ENCODE results near the gene FRZB.

FRZB gene

DNA sequence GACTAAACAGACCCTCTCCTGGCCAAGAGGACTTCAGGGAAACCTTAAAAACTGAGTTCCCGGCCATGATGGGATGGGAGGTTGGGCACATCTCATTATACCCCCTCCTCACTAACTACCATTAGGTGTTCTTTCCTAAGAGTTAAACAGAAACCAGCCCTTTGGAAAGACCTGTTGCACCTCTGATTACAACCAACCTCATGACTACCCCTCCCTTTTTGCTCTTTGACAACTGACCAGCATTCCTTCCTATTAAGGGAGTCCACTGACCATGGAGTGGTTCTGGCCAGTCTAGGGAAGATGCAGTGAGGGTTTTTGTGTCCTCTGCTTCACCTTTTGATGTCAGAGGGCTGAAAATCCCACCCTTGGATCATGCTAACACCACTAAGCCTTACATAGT lies 44.5 kb upstream of the FRZB start:
- in situ Hi-C loops (cut with MboI; ENCODE audit: low pct_unique_long_range_greater_than_20kb, low sequenced_read_pairs, unreplicated experiment): no loop called here
- no peak for TF ChIP-seq CTCF (IDR thresholded peaks at IDR 0.05; ENCODE audit: extremely low read depth, insufficient read depth, missing control alignments)
- no peak for DNase-seq (ENCODE audit: low spot score)

DNA sequence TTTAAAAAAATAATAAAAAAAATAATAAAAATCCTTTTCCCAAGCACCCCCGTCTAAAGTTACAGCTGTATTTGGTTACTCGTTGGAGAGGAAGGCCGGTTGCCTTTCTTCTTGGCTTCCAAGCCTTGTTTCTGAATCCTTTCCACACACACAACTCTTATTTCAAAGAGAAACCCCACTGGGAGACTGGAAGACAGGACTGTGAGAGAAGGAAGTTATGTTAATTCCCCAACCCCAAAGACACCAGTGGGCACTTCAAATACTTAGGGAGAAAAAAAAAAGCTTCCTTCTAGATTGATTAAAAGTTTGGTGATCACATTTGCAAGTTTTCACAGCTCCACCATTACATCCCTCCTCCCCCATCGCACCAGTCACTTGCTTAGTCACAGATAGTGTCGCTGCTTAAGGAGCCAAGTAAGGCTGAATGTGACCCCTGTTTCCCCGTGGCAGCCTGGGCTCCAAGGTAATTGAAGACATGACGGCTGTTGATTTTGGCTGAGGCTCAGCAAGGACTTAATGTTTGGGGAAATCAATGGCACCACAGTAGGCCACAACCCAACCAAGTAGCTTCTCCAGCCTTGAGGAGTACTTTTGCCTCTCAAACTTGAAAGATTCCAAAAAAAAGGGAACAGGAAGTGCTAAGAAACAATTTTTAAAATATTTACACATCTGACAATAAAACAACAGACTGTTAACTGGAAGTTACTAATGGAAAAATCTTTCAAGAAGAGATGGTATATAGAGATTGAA lies 40.8 kb upstream of the FRZB start:
- DNase-seq (ENCODE audit: low spot score): no peak
- in situ Hi-C loops (cut with MboI; ENCODE audit: low pct_unique_long_range_greater_than_20kb, low sequenced_read_pairs, unreplicated experiment): no loop called here
- no peak for TF ChIP-seq CTCF (IDR thresholded peaks at IDR 0.05; ENCODE audit: extremely low read depth, insufficient read depth, missing control alignments)

GRCh38 chr2:182906454-182906853 lies 40.0 kb upstream of the FRZB start:
- in situ Hi-C loops (cut with MboI; ENCODE audit: low pct_unique_long_range_greater_than_20kb, low sequenced_read_pairs, unreplicated experiment): no loop called here
- no peak for DNase-seq (ENCODE audit: low spot score)

DNA sequence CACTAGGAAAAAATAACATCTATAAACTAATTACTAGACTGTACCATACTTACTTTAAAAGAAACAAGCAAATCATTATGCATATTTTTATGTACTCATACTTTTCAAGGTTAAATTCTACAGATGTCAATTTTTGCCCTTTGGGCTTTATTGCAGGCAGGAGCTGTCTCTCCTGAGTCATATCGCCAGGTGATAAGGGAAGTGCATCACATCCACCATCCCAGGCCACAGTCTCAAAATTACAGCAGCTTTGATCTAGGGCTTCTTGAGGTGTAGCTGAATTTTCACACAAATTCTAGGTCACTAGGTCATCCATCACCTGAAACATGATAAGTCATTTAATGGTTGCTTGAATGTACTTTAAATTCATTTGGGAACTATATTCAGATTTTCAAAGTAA lies 38.4 kb upstream of the FRZB start:
- TF ChIP-seq CTCF (IDR thresholded peaks at IDR 0.05; ENCODE audit: extremely low read depth, insufficient read depth, missing control alignments): no peak
- DNase-seq (ENCODE audit: low spot score): no peak
- in situ Hi-C loops (cut with MboI; ENCODE audit: low pct_unique_long_range_greater_than_20kb, low sequenced_read_pairs, unreplicated experiment): no loop called here

More at GRCh38 chr2:182906454-182906853, 40.0 kb upstream of the FRZB start:
- no peak for TF ChIP-seq CTCF (IDR thresholded peaks at IDR 0.05; ENCODE audit: extremely low read depth, insufficient read depth, missing control alignments)

GRCh38 chr2:182903566-182903965 lies 37.1 kb upstream of the FRZB start:
- no peak for DNase-seq (ENCODE audit: low spot score)
- no peak for TF ChIP-seq CTCF (IDR thresholded peaks at IDR 0.05; ENCODE audit: extremely low read depth, insufficient read depth, missing control alignments)
- in situ Hi-C loops (cut with MboI; ENCODE audit: low pct_unique_long_range_greater_than_20kb, low sequenced_read_pairs, unreplicated experiment): no loop called here

- DNase-seq (ENCODE audit: low spot score): no peak
- in situ Hi-C loops (cut with MboI; ENCODE audit: low pct_unique_long_range_greater_than_20kb, low sequenced_read_pairs, unreplicated experiment): no loop called here
- no peak for TF ChIP-seq CTCF (IDR thresholded peaks at IDR 0.05; ENCODE audit: extremely low read depth, insufficient read depth, missing control alignments)
Observed at GRCh38 chr2:182901748-182902147, 35.3 kb upstream of the FRZB start.

Measured in GM13977 (cell line).